ENCODE data around the gene SH3GLB2. TPM values are rescaled to one million over a fixed set of nuclear protein-coding genes. Genes with fewer than 3 reads are reported as not detected.

SH3GLB2 gene
- total RNA-seq, 1 experiment from 2014 or later, result 52.7 TPM

GRCh38 chr9:129013674-129014073 is 14.5 kb downstream of the SH3GLB2 start:
- TF ChIP-seq CTCF (conservative IDR thresholded peaks at IDR 0.05; ENCODE audit: low read depth, low read length) (no peak), EZH2 (IDR thresholded peaks at IDR 0.05; ENCODE audit: borderline replicate concordance, low read depth, low read length, poor library complexity, severe bottlenecking) (no peak)
- POLR2A ChIA-PET (ENCODE audit: low non-redundant PET), result no interaction called here
- DNase-seq (ENCODE audit: low spot score), result no peak
- Histone ChIP-seq H3K27me3 (replicated peaks; ENCODE audit: insufficient read depth, low read depth, low read length, poor library complexity) (no peaks in the 10 kb centered on the region), H3K4me3 (ENCODE audit: low read depth, low read length, poor library complexity, severe bottlenecking) (no peak overlapping the region), H3K27ac (ENCODE audit: low read depth, low read length, poor library complexity, severe bottlenecking) (no peak overlapping the region), H3K9me3 (ENCODE audit: low read depth, low read length, poor library complexity, severe bottlenecking) (no peaks in the 10 kb centered on the region), H3K4me1 (ENCODE audit: insufficient read depth, low read length, poor library complexity, severe bottlenecking) (no peaks in the 10 kb centered on the region), H3K36me3 (ENCODE audit: insufficient read depth, low read length, poor library complexity, severe bottlenecking) (peaks cover 26% of the 10 kb centered on the region)
- no TSS peak for BruUV-seq (replicated peaks)
- CTCF ChIA-PET, result no interaction called here
- intact Hi-C loops (cut with micrococcal nuclease; ENCODE audit: unreplicated experiment), result no loop called here

GRCh38 chr9:129012893-129013448 is 15.2 kb downstream of the SH3GLB2 start:
- H3K4me3 ChIP-seq (ENCODE audit: low read depth, low read length, poor library complexity, severe bottlenecking), result no peak overlapping the region
- no peak overlapping the region for H3K27ac ChIP-seq (ENCODE audit: low read depth, low read length, poor library complexity, severe bottlenecking)
- DNase-seq (ENCODE audit: low spot score), result no peak
- intact Hi-C loops (cut with micrococcal nuclease; ENCODE audit: unreplicated experiment), result no loop called here
- no peaks in the 10 kb centered on the region for H3K4me1 ChIP-seq (ENCODE audit: insufficient read depth, low read length, poor library complexity, severe bottlenecking)
- BruUV-seq (replicated peaks), result no TSS peak
- H3K9me3 ChIP-seq (ENCODE audit: low read depth, low read length, poor library complexity, severe bottlenecking), result no peaks in the 10 kb centered on the region
- peaks cover 26% of the 10 kb centered on the region for H3K36me3 ChIP-seq (ENCODE audit: insufficient read depth, low read length, poor library complexity, severe bottlenecking)
- TF ChIP-seq CTCF (conservative IDR thresholded peaks at IDR 0.05; ENCODE audit: low read depth, low read length) (no peak), EZH2 (IDR thresholded peaks at IDR 0.05; ENCODE audit: borderline replicate concordance, low read depth, low read length, poor library complexity, severe bottlenecking) (no peak)
- POLR2A ChIA-PET (ENCODE audit: low non-redundant PET), result no interaction called here
- CTCF ChIA-PET, result no interaction called here
- no peaks in the 10 kb centered on the region for H3K27me3 ChIP-seq (replicated peaks; ENCODE audit: insufficient read depth, low read depth, low read length, poor library complexity)

- no peak for TF ChIP-seq EZH2 (IDR thresholded peaks at IDR 0.05; ENCODE audit: borderline replicate concordance, low read depth, low read length, poor library complexity, severe bottlenecking)
- no peak for TF ChIP-seq CTCF (conservative IDR thresholded peaks at IDR 0.05; ENCODE audit: low read depth, low read length)
- no TSS peak for BruUV-seq (replicated peaks)
- no peaks in the 10 kb centered on the region for H3K9me3 ChIP-seq (ENCODE audit: low read depth, low read length, poor library complexity, severe bottlenecking)
- peaks cover 30% of the 10 kb centered on the region for H3K36me3 ChIP-seq (ENCODE audit: insufficient read depth, low read length, poor library complexity, severe bottlenecking)
- intact Hi-C loops (cut with micrococcal nuclease; ENCODE audit: unreplicated experiment), result no loop called here
- ChIA-PET POLR2A (ENCODE audit: low non-redundant PET) (no interaction called here), CTCF (no interaction called here)
- no peak overlapping the region for H3K27ac ChIP-seq (ENCODE audit: low read depth, low read length, poor library complexity, severe bottlenecking)
- DNase-seq (ENCODE audit: low spot score), result no peak
- H3K4me1 ChIP-seq (ENCODE audit: insufficient read depth, low read length, poor library complexity, severe bottlenecking), result no peaks in the 10 kb centered on the region
- H3K27me3 ChIP-seq (replicated peaks; ENCODE audit: insufficient read depth, low read depth, low read length, poor library complexity), result no peaks in the 10 kb centered on the region
- H3K4me3 ChIP-seq (ENCODE audit: low read depth, low read length, poor library complexity, severe bottlenecking), result no peak overlapping the region
Observed at GRCh38 chr9:129012343-129012742, 15.8 kb downstream of the SH3GLB2 start.
